ENCODE measurements around the gene TFPI. TPM values are rescaled to one million over a fixed set of nuclear protein-coding genes. Genes with fewer than 3 reads are reported as not detected.
A peak's percentile ranks its signal among the peaks of the same experiment; 100 is the strongest.

Gene TFPI
- polyA plus RNA-seq, 2 of the 4 experiments (the other 2 are of a cell fraction), result 14.3 to 104 TPM

DNA sequence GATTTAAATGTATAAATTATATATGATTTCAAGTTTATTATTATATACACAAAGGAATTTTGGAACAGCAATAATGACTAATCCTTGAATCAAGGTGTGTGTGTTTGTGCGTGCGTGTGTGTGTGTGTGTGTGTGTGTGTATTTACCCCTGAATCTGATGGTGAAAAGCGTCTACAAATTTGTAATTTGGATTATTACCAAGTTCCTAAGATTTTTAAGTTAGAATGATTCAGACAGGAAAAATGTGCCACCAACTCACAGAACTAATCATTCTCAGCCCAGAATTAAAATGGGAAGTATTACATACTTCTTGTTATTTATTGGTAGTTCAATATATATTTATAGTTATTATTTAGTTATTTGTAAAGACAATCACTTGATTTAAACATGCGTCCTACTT lies 118.5 kb downstream of the TFPI start:
- WGBS (ENCODE audit: missing lambda C conversion rate), result 43% methylated on average over 4 of the region's 4 CpGs
- ATAC-seq, result no peak
- no peak for FAIRE-seq
- no peak for TF ChIP-seq JUN (IDR thresholded peaks at IDR 0.05)
- TF ChIP-seq EHMT2 (IDR thresholded peaks at IDR 0.05; ENCODE audit: low read depth), result no peak
- TF ChIP-seq RNF2 (IDR thresholded peaks at IDR 0.05; ENCODE audit: borderline replicate concordance, low read depth), result no peak
- TF ChIP-seq HEYL (CRISPR knock-in tag; IDR thresholded peaks at IDR 0.05), result no peak
- TF ChIP-seq, protein P1, sequence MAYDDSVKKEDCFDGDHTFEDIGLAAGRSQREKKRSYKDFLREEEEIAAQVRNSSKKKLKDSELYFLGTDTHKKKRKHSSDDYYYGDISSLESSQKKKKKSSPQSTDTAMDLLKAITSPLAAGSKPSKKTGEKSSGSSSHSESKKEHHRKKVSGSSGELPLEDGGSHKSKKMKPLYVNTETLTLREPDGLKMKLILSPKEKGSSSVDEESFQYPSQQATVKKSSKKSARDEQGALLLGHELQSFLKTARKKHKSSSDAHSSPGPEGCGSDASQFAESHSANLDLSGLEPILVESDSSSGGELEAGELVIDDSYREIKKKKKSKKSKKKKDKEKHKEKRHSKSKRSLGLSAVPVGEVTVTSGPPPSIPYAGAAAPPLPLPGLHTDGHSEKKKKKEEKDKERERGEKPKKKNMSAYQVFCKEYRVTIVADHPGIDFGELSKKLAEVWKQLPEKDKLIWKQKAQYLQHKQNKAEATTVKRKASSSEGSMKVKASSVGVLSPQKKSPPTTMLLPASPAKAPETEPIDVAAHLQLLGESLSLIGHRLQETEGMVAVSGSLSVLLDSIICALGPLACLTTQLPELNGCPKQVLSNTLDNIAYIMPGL (CRISPR knock-in tag; IDR thresholded peaks at IDR 0.05; ENCODE audit: borderline replicate concordance), result no peak
- no peak for TF ChIP-seq HDAC2 (IDR thresholded peaks at IDR 0.05)
- TF ChIP-seq HOXB13 (CRISPR knock-in tag; IDR thresholded peaks at IDR 0.05; ENCODE audit: low read depth), result no peak
- TF ChIP-seq SREBF2 (IDR thresholded peaks at IDR 0.05), result no peak
- no peak for TF ChIP-seq NFE2L2 (conservative IDR thresholded peaks at IDR 0.05; ENCODE audit: low read length)
- no peak for TF ChIP-seq CHD2 (IDR thresholded peaks at IDR 0.05; ENCODE audit: low read length, partially characterized antibody)
- no peak for TF ChIP-seq FOSB (CRISPR knock-in tag; IDR thresholded peaks at IDR 0.05)
- TF ChIP-seq, protein P2, sequence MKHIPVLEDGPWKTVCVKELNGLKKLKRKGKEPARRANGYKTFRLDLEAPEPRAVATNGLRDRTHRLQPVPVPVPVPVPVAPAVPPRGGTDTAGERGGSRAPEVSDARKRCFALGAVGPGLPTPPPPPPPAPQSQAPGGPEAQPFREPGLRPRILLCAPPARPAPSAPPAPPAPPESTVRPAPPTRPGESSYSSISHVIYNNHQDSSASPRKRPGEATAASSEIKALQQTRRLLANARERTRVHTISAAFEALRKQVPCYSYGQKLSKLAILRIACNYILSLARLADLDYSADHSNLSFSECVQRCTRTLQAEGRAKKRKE (CRISPR knock-in tag; IDR thresholded peaks at IDR 0.05; ENCODE audit: low read depth), result no peak
- TF ChIP-seq, protein P3, sequence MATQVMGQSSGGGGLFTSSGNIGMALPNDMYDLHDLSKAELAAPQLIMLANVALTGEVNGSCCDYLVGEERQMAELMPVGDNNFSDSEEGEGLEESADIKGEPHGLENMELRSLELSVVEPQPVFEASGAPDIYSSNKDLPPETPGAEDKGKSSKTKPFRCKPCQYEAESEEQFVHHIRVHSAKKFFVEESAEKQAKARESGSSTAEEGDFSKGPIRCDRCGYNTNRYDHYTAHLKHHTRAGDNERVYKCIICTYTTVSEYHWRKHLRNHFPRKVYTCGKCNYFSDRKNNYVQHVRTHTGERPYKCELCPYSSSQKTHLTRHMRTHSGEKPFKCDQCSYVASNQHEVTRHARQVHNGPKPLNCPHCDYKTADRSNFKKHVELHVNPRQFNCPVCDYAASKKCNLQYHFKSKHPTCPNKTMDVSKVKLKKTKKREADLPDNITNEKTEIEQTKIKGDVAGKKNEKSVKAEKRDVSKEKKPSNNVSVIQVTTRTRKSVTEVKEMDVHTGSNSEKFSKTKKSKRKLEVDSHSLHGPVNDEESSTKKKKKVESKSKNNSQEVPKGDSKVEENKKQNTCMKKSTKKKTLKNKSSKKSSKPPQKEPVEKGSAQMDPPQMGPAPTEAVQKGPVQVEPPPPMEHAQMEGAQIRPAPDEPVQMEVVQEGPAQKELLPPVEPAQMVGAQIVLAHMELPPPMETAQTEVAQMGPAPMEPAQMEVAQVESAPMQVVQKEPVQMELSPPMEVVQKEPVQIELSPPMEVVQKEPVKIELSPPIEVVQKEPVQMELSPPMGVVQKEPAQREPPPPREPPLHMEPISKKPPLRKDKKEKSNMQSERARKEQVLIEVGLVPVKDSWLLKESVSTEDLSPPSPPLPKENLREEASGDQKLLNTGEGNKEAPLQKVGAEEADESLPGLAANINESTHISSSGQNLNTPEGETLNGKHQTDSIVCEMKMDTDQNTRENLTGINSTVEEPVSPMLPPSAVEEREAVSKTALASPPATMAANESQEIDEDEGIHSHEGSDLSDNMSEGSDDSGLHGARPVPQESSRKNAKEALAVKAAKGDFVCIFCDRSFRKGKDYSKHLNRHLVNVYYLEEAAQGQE (IDR thresholded peaks at IDR 0.05), result no peak
- TF ChIP-seq MYC (IDR thresholded peaks at IDR 0.05; ENCODE audit: borderline replicate concordance, low read length), result no peak
- no peak for TF ChIP-seq SMC3 (IDR thresholded peaks at IDR 0.05)
- TF ChIP-seq POLR2AphosphoS2 (conservative IDR thresholded peaks at IDR 0.05; ENCODE audit: low read length), result no peak
- DNase-seq (ENCODE audit: low read depth in 1 of 2, low spot score in 1 of 2), result no peak
- H3K4me2 ChIP-seq, result no peak overlapping the region
- no peaks in the 10 kb centered on the region for H3K9me3 ChIP-seq
- H3K27ac ChIP-seq, result no peak overlapping the region
- ChIA-PET POLR2A (no interaction called here), CTCF (interaction anchor here (1.3 kb wide), 1 partner anchor 12 kb away, joined by 3 read pairs; the partner anchor contains the start of gene CALCRL)
- H3K4me3 ChIP-seq, result no peak overlapping the region
- H3K4me1 ChIP-seq, result no peaks in the 10 kb centered on the region

DNA sequence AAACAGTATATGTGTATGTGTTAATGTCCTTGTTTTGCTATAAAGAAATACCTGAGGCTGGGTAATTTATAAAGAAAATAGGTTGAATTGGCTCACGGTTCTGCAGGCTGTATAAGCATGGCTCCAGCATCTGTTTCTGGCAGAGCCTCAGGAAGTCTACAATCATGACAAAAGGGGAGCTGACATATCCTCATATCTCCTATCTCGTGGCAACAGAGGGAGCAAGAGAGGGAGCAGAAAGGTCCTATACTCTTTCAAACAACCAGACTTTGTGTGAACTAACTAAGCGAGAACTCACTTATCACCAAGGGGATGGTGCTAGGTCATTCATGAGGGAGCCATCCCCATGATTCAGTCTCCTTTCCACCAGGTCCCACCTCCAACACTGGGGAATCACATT lies 119.2 kb downstream of the TFPI start:
- ChIA-PET CTCF (interaction anchor here (1.3 kb wide), 1 partner anchor 13 kb away, joined by 3 read pairs; the partner anchor contains the start of gene CALCRL), POLR2A (no interaction called here)
- no peak overlapping the region for H3K4me2 ChIP-seq
- TF ChIP-seq TFCP2L1 (CRISPR knock-in tag; IDR thresholded peaks at IDR 0.05) (no peak), RNF2 (IDR thresholded peaks at IDR 0.05; ENCODE audit: borderline replicate concordance, low read depth) (no peak), KDM5A (IDR thresholded peaks at IDR 0.05) (no peak), ZSCAN20 (CRISPR knock-in tag; IDR thresholded peaks at IDR 0.05) (no peak), JUN (IDR thresholded peaks at IDR 0.05) (no peak), TP53 (CRISPR knock-in tag; IDR thresholded peaks at IDR 0.05) (no peak), HDAC2 (IDR thresholded peaks at IDR 0.05) (no peak), ESRRA (IDR thresholded peaks at IDR 0.05; ENCODE audit: borderline replicate concordance, low read length) (no peak), BHLHE40 (IDR thresholded peaks at IDR 0.05; ENCODE audit: low read depth, low read length) (no peak), EHMT2 (IDR thresholded peaks at IDR 0.05; ENCODE audit: low read depth) (no peak), EP300 (IDR thresholded peaks at IDR 0.05) (no peak), RCOR1 (IDR thresholded peaks at IDR 0.05; ENCODE audit: low read depth, low read length) (no peak), HOXB5 (CRISPR knock-in tag; IDR thresholded peaks at IDR 0.05) (no peak)
- TF ChIP-seq, protein P1 (CRISPR knock-in tag; IDR thresholded peaks at IDR 0.05; ENCODE audit: borderline replicate concordance), result no peak
- TF ChIP-seq, protein P4, sequence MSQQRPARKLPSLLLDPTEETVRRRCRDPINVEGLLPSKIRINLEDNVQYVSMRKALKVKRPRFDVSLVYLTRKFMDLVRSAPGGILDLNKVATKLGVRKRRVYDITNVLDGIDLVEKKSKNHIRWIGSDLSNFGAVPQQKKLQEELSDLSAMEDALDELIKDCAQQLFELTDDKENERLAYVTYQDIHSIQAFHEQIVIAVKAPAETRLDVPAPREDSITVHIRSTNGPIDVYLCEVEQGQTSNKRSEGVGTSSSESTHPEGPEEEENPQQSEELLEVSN (IDR thresholded peaks at IDR 0.05; ENCODE audit: borderline replicate concordance, low read depth), result no peak
- H3K9me3 ChIP-seq, result no peaks in the 10 kb centered on the region
- FAIRE-seq, result no peak
- no peak for DNase-seq (ENCODE audit: low read depth in 1 of 2, low spot score in 1 of 2)
- no peak overlapping the region for H3K27ac ChIP-seq
- no peaks in the 10 kb centered on the region for H3K4me1 ChIP-seq
- ATAC-seq, result peak; percentile 30 to 51; a peak in 2 of 6 replicates
- WGBS (ENCODE audit: missing lambda C conversion rate), result 59% methylated on average over 3 of the region's 3 CpGs
- no peak overlapping the region for H3K4me3 ChIP-seq

All from A549 (cell line).